GM21526 (cell line): ENCODE data around the gene CRABP2.

ENCODE experiments used
- ATAC-seq: cut with Tn5 transposase; IDR thresholded peaks from one replicate; pipeline ENCODE4 v1.9.1; 2021; ENCODE audit warnings: moderate library complexity; ENCODE audit not compliant: unreplicated experiment, low FRiP score

The CRABP2 gene

DNA sequence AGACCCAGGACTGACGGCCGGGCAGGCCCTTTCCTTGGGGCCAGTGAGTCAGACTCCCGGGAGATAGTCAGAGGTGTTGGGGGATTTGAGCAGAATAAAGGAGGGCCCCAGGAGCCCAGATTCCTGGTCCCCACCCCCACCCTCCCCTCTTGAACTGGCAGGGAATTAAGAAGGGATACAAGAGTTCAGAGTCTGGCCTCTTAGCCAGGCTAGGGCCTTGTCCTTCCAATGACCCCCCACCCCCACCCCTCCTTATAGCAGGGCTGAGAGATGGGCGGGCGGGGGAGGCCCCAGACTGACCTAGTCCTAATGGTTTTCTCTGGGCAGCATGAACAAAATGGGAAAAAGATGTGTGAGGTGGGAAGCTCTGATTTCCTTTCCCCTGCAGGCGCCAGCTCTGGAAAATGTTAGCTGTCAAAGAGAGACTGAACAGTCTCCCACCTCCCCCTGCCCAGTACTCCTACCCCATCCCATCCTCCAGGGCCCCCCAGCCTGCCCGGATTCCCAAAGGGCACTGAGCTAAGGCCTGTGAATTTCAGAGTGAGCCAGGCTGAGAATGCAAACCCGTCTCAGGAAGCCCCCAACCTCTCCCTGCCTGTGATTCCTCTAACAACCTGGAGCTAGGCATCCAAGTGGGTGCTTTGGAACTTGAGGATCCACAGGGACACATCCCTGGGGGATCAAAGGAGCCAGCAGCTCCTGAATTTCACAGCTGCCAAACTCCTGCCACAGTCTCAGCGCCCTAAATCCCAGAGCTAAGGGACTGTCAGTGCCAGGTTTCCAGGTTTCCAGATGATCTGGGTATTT lies 5.8 kb upstream of the CRABP2 start:
- ATAC-seq = no peak

DNA sequence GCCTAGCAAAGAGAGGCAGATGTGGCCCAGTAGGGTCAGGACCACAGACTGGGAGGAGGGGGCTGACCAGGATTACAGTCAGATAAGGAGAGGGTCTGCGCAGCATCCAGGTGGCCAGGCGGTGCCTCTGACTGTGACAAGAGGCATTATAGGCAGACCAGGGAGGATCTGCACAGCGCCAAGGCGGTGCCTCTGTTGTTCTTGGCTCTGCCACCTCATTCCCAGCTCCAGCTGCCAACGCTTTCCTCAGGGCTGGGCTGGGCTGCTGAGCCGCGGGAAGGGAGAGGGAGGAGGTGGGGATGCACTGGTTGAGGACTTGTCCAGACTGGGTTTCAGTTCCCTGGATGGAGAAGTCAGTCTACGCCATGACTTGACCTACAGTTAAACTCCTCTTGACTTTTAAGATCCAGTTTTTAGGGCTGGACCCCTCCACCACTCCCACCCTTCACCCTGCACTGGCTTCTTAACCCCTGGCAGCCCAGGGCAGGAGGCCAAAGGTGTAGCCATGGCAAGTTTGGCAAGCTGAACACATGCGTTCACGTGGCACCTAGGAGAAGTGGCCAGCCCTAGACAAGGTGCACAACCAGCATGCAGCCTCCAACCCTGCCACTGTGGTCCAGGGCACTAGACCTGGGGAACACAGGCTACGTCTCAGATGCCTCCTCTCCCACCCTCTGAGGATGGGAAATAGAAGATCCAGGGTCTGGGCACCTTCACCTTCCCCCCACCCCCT lies 4.5 kb upstream of the CRABP2 start:
- no peak for ATAC-seq

DNA sequence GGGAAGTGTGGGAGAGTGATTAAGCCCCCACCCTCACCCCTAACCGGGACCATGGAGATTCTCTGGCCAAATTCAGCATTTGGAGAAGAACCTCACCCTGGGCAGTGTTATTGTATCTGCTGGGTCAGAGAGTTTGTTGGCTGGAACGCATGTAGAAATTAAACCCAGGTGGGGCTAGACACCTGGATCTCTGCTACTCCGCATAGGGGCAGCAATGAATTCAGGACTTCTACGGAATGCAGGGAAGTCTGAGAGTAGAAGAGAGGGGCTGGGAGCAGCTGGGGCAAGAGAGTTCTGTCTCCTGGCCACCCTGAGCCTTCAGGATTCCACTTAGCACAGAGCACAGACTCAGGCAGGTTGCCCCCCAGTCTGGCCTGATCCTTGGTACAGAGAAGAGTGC lies 3.6 kb upstream of the CRABP2 start:
- no peak for ATAC-seq

DNA sequence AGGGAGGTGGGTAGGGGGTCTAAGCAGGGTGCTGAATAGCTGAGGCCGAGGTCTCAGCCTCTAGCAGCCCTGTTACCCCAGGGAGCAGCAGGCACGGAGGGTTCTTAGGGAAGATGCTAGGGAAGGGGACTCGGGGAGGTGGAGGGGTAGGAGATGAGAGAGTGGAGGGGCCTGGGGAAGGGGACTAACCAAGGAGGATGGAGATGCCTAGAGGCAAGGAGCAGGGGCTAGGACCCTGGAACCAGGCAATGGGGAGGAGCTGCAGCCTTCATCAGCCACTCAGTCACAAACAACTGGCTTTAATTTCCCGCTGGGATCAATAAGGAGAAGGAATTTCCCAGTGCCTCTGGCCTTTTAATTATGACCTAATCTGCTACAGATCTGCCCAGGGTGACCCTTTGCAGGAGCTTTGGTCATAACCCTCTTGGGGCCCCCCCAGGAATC lies 2.9 kb upstream of the CRABP2 start:
- ATAC-seq = no peak

DNA sequence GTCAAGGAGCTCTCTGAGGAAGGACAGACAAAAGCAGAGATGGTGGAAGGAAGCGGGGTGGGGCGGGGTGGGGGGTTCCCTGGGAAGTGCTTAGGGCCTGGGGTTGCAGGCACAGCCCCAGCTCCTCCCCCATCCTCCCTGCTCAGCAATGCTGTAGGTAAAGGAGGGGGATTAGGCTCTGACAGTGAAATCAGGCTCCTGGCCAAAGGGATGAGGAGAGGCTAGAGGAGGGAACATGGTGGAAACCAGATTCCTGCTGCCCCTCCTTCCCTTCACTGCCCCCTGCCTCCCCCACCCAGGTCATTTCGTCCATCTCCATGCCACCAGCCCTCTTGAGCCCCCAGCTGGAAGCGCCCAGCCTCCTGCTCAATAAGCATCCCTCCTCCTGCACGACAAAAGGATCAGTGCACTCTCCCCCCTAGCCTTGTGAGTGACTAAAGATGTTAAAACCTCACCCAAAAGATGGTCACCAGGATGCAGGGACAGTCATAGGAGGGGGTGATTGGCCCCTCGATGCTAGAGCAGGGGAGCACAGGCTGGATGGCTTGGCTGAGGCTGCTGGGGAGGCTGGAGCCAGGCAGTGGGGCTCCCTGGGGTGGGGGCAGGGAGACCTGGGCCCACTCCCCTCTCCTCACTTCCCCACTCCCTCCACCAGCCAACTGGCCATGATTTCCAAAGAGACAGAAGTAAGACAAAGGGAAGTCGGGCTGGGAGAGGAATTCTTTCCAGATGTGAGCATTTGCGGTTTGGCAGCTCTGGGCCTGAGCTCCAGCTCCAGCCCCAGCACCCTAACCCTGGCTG lies 2.2 kb upstream of the CRABP2 start:
- no peak for ATAC-seq

DNA sequence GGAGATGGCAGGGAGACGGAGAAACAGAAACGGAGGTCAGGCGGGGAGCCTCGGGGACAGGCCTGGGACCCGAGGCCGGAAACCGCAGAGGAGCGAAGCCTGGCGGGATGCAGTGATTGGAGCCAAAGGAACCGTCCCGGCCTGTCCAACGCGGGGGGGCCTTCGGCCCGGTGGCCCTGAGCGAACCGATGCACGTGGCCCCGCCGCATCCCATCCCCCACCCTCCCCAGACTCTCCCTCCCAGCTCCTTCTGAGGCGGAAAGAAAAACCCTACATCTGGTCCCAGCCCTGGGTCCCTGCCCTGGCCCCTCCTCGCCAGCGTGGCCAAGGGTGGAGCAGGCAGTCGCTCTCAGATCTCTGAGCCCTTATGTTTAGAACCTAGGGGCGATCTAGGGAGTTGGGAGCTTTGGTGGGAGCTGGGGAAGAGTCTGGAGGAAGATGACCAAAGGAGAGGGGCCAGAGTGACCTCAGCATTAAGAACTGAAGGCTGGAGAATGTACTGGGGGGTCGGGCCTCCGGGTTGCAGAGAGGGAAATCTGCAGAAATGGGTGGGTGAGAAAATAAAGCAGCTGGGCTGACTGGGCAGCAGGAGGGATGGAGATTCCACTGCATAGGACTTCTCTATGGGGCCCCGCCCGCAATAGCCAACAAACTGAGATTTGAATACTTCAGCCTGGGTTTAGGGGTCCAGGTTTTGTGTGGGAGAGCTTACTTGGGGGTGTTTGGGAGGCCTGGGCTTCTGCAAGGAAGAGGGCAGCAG lies 1.5 kb upstream of the CRABP2 start:
- no peak for ATAC-seq

DNA sequence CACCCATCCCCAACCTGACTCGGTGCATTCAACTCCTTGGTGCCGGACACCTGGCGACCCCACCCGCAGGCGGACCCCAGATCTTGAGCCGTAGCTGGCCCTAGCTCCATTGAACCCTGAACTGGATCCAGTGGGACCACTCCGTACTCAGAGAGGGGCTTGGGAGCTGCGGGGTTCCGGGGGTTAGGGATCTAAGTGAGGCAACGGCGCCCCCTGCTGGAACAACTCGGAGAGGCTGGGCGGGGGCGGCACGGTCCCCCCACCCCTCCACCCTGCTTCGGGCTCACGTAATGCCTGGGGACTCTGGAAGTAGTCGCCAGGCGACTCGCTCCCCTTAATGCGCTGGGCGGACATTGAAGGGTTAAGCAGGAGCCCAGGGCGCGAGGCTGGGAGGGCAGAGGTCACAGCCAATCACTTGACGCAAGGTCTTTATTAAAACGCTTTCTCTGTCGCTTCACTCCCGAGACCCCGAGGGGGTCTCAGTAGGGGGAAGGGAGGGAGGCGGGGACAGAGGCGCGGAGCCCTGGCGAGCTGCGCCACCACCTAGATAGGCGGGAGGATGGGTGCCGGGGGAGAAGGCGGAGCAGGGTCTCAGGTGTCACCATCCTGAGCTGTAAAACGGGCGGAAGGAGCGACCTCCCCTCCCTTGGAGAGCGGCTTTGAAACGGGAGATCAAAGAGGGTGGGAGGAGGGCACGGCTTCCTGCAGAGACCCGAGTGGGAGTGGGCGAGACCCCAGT lies 704 bp upstream of the CRABP2 start:
- no peak for ATAC-seq

DNA sequence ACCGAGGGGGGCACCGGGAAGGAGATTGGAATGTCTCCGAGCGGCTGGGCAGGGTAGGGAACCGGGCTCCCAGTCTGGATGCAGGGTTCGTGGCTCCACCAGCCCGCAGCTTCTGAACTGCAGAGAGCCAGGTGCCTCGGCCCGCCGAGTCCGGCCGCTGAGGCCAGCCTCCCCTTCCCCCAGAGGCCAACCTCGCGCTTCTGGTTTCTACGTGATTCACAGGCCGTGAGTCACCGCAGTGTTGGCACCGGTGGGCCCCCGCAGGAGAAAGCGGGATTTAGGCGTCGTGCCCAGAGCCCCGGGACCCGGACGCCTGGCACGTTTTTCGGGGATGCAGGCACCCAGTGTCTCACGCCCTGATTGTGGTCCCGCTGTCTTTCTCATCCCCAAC lies 458 bp downstream of the CRABP2 start:
- no peak for ATAC-seq

DNA sequence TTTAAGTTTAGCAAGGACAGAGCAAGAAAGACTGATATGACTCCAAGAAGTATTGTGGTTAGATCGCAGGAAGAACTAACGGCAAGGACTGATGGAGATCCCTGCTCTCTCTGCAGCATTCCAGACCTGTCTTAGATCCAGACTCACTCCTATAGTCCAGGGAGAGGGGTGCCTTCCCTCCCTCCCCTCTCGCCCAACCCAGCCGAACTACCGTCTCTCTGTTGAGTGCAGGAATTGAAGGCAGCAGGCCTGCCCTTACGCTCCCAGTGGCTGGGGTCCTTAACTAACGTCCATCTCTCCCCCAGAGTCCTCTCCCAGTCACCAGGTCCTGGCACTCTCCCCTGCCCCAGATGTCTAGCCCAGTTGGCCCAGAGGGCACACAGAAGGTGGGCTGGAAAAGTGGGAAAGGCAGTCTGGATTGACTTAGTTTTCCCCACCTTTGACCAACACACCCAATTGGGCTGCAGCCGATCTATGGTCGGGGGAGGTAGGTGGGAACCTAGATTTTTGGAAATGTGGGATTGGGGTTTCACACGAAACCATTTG lies 1.1 kb downstream of the CRABP2 start:
- no peak for ATAC-seq

DNA sequence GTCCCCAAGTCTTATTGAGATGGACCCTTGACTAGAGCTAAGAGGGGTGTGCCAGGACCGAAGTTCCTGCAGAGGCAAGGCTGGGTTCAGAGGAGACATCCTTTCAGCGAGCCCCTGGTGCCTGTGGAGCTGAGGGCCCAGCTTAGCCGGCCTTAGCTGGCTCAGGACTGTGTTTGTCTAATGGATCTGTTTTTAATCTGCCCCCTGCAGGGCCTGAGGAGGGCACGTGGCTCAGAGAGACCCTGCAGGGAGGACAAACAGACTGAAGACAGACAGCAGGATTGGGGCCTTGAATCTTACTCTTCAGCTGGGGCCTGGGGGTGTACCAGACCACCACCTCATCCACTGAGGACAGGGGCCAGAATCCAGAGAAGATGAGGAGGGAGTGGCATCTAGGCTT lies 1.6 kb downstream of the CRABP2 start:
- ATAC-seq = no peak

DNA sequence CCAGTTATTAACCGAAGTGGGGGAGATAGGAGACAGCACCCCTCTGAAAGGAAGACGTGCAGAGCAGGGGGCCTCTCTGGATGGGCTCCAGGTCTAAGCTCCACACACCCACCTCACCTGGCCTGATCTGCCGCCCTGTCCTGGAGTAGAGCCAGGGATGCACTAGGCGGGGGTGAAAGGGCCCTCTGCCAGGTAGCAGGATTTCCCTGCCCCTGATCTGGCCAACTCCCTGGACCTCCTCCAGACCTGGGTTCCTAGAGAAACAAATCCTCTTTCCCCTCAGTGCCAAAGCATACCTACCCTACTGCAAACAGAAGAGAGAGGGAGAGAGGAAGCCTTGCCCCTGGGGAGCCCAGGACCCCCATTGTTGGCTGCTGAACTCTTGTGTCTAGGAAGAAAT lies 2.0 kb downstream of the CRABP2 start:
- no peak for ATAC-seq

DNA sequence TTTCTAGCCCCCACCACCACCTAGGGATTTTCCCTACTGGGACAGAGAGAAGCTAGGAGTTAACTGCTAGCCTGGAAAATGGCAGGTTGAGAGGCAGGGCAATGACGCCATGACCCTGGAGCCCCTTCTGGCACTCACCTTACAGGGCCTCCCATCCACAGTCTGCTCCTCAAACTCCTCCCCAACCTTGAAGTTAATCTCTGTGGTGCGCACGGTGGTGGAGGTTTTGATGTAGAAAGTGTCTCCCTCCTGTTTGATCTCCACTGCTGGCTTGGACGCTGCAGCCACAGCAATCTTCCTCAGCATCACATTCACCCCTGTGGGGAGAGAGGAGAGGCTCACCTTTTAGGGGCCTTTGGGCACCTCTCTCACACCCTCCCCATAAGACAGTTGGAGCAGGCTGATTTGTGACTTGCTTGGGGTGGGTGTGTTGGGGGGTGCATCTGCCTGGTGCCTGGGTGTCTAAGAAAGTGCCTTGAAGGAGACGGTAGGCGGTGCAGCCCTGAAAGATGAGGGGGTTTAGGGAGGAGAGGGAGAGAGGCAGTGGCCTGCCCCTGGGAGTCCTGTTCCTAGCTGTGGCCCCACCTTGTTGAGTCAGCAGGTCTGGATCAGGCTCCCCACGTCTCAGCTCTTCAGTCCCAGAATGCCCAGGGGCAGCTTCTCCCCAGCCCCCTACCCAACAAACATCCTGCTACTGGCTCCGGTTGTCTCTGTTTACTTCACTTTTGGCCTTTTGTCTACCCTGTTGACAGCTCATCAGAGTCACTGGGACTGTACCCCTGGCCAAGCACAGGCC lies 4.4 kb downstream of the CRABP2 start:
- ATAC-seq = no peak

DNA sequence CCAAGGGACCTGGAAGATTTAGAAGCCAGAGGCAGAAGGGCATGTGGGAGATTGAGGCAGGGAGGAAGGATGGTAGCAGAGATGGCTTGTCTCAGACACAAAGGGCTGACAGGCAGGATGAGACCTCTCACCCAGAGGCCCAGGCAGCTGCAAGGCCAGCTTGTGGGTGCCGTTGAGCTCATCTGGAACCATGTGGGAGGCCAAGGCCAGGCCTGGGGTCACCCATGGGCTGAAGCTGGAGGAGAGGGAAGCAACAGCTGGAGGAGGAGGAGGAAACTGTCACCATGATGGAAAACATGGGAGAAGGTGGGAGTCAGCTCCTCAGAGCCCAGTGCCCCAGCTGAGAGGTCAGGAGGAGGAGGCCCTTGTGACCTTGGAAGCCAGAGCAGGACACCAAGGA lies 6.4 kb downstream of the CRABP2 start:
- ATAC-seq = no peak

DNA sequence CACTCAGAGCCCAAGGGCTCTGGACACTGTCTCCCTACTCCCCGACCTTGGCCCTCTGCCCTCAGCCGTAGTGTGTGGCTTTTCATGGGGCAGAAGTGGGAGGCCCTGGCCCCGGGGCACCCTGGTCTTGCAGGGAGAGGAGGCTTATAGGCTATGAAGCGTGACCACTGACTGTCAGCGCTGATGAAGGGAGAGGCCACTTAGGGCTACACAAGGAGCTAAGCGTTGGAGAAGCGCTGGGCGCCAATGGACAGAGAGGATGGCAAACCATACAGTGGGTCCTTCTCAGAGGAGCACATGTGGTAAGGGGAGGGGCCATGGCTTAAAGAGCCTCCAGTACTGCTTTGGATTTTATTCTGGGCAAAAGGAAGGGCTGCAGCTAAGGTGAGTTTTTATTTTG lies 7.9 kb downstream of the CRABP2 start:
- no peak for ATAC-seq

DNA sequence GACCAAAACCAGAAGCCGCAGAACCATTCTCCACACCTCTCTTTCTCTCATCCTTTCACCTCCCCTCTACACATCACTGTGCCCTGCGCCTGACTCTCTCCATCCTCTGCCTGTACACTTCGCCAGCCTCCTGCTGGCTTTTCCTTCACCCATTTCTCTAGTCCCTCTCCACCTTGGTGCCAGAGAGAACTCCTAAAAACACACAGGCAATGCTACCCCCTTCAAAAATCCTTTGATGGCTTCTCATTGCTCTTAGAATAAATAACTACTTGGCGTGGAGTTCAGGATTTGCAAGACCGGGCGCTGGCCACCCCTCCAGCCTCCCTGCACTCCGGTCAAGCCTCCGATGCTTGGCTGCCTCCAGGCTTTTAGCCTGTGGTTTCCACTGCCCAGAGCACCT lies 8.6 kb downstream of the CRABP2 start:
- no peak for ATAC-seq

DNA sequence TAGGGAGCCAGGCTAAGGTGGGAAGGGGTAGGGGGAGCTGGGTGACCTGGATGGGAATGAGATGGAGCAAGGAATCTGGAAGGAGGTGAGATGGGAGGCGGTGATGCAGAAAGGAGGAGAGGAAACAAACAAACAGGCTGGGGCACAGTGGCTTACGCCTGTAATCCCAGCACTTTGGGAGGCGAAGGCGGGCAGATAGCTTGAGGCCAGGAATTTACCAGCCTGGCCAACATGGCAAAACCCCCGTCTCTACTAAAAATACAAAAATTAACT lies 10.8 kb downstream of the CRABP2 start:
- no peak for ATAC-seq

DNA sequence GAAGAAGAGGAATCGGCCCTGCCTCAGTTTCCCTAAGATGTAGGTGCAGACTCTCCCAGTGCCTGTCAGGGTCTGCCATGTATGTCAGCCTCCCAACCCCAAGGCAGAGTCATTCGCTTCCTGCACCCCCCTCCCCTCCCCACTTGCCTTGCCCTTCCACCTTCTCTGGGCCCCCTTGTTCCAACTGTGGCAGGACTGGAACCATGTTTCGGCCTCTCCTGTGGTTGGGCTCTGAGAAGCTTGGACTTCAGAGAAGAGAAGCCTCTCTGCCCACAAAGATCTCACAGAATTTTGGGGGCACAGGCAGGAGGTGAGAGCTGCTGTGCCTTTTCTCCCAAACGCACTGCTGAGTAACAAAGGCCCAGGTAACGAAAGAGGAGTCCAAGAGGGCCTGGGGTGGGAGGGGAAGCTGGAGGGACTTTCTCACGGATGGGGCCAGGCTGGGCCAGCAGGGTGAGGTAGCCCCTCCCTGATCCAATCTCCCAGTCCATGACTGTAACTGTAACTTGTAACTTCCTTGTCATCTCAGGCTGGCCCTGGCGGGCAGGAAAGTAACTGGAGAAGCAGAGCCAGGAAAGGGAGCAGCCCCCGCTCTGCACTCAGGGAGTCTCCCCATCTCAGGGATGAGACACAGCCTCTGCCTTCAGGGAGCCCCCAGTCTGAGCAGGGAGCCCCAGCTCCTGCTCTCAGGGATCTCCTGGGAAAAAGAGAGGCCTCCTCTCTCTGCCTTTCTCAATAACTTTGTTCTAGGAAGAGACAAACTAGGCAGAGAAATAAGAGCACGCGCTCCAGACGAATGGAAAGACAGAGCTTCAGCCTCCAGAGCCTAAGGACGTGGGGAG lies 11.3 kb downstream of the CRABP2 start:
- ATAC-seq = no peak
